Measurements from ENCODE around the gene ZBTB3. TPM values are rescaled to one million over a fixed set of nuclear protein-coding genes. Genes with fewer than 3 reads are reported as not detected.
A peak's percentile ranks its signal among the peaks of the same experiment; 100 is the strongest.

Gene ZBTB3
- total and polyA plus RNA-seq, 2 of the 13 experiments (the other 11 are each of a cell fraction or from before 2014, with no cell fraction given), result 3.4 to 5.2 TPM

DNA sequence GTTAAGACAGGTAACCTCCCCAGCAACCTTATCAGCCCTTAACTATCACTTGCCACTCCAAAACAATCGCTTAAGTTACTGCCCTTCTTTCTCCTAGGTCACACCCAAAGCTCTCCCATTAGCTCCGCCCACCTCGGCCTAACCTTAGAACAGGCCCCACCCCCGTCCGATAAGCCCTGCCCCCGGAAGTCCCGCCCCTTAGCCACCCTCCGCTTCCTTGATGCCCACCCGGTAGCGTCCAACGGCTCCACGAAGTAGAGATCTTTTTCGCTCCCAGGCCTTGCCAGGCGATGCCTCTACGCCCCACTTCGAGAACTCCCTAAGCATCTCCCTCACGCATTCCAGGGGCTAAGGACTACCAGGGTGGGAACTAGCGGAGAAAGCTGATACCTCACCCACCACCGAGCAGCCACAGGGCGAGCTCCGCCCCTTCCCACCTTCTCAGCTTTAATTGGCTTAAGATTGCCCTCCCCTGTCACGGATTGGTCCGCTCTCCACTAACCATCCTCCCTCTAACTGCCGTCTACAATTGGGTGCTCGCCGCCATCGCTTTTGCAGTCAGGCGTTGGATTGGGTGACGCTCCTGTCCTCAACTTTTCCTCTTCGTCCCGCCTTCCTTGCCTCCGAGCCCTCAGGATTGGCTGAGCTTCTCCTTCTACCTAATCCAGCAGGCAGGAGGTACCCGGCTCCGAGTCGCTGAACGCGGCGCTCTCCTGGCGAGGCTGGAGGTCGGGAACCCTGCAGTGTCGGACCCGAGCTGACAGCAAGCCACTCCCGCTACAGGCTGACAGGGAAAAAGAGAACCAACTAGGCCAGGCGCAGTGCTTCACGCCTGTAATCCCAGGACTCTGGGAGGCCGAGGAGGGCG lies at the start of gene ZBTB3 (continued):
- TF ChIP-seq, protein P1, sequence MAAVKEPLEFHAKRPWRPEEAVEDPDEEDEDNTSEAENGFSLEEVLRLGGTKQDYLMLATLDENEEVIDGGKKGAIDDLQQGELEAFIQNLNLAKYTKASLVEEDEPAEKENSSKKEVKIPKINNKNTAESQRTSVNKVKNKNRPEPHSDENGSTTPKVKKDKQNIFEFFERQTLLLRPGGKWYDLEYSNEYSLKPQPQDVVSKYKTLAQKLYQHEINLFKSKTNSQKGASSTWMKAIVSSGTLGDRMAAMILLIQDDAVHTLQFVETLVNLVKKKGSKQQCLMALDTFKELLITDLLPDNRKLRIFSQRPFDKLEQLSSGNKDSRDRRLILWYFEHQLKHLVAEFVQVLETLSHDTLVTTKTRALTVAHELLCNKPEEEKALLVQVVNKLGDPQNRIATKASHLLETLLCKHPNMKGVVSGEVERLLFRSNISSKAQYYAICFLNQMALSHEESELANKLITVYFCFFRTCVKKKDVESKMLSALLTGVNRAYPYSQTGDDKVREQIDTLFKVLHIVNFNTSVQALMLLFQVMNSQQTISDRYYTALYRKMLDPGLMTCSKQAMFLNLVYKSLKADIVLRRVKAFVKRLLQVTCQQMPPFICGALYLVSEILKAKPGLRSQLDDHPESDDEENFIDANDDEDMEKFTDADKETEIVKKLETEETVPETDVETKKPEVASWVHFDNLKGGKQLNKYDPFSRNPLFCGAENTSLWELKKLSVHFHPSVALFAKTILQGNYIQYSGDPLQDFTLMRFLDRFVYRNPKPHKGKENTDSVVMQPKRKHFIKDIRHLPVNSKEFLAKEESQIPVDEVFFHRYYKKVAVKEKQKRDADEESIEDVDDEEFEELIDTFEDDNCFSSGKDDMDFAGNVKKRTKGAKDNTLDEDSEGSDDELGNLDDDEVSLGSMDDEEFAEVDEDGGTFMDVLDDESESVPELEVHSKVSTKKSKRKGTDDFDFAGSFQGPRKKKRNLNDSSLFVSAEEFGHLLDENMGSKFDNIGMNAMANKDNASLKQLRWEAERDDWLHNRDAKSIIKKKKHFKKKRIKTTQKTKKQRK (IDR thresholded peaks at IDR 0.05; ENCODE audit: low read length), result peak; percentile 87
- TF ChIP-seq, protein P2, sequence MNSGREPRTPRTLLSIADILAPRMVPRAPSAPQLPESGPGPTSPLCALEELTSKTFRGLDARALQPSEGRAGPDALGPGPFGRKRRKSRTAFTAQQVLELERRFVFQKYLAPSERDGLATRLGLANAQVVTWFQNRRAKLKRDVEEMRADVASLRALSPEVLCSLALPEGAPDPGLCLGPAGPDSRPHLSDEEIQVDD (CRISPR knock-in tag; IDR thresholded peaks at IDR 0.05; ENCODE audit: borderline replicate concordance), result peak; percentile 48; the same call in 1 of the 2 replicates
- TF ChIP-seq DR1 (CRISPR knock-in tag; IDR thresholded peaks at IDR 0.05) (peak; percentile 52; the same call in 1 of the 2 replicates), GTF2F1 (IDR thresholded peaks at IDR 0.05; ENCODE audit: low read length) (no peak), SIN3A (IDR thresholded peaks at IDR 0.05; ENCODE audit: borderline replicate concordance, low read depth, low read length) (peak; percentile 45; the same call in 1 of the 2 replicates), ELF4 (CRISPR knock-in tag; IDR thresholded peaks at IDR 0.05; ENCODE audit: borderline replicate concordance) (peak; percentile 82; the same call in 1 of the 2 replicates), NFYB (CRISPR knock-in tag; IDR thresholded peaks at IDR 0.05) (peak; percentile 98), ZNF883 (CRISPR knock-in tag; IDR thresholded peaks at IDR 0.05; ENCODE audit: not compliant biosample characterization) (peak; percentile 53), SIN3B (IDR thresholded peaks at IDR 0.05; ENCODE audit: low read length) (peak; percentile 70), DMAP1 (CRISPR knock-in tag; IDR thresholded peaks at IDR 0.05) (peak; percentile 82), ZNF891 (CRISPR knock-in tag; IDR thresholded peaks at IDR 0.05) (0 out of 2 replicates have a peak, but pooled peaks have one; percentile 8), ZFX (CRISPR knock-in tag; IDR thresholded peaks at IDR 0.05; ENCODE audit: low read depth) (peak; percentile 55; the same call in 1 of the 2 replicates), ZNF564 (CRISPR knock-in tag; IDR thresholded peaks at IDR 0.05) (no peak), KDM5B (CRISPR knock-in tag; IDR thresholded peaks at IDR 0.05; ENCODE audit: borderline replicate concordance) (peak; percentile 59; the same call in 1 of the 2 replicates), NCOR1 (IDR thresholded peaks at IDR 0.05; ENCODE audit: borderline replicate concordance, low read length) (no peak; the same call in 1 of the 2 replicates), SOX6 (IDR thresholded peaks at IDR 0.05) (no peak), SOX6 (CRISPR knock-in tag; IDR thresholded peaks at IDR 0.05) (peak; percentile 33), TAF1 (CRISPR knock-in tag; IDR thresholded peaks at IDR 0.05) (peak; percentile 64; the same call in 1 of the 2 replicates), CREB1 (IDR thresholded peaks at IDR 0.05) (peak; percentile 85), CREB1 (CRISPR knock-in tag; IDR thresholded peaks at IDR 0.05) (peak; percentile 73)
- TF ChIP-seq, protein P3, sequence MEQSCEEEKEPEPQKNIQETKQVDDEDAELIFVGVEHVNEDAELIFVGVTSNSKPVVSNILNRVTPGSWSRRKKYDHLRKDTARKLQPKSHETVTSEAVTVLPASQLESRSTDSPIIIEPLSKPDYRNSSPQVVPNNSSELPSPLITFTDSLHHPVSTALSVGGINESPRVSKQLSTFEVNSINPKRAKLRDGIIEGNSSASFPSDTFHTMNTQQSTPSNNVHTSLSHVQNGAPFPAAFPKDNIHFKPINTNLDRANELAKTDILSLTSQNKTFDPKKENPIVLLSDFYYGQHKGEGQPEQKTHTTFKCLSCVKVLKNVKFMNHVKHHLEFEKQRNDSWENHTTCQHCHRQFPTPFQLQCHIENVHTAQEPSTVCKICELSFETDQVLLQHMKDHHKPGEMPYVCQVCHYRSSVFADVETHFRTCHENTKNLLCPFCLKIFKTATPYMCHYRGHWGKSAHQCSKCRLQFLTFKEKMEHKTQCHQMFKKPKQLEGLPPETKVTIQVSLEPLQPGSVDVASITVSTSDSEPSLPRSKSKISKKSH (CRISPR knock-in tag; IDR thresholded peaks at IDR 0.05; ENCODE audit: borderline replicate concordance), result 0 out of 2 replicates have a peak, but pooled peaks have one; percentile 18
- TF ChIP-seq, protein P4, sequence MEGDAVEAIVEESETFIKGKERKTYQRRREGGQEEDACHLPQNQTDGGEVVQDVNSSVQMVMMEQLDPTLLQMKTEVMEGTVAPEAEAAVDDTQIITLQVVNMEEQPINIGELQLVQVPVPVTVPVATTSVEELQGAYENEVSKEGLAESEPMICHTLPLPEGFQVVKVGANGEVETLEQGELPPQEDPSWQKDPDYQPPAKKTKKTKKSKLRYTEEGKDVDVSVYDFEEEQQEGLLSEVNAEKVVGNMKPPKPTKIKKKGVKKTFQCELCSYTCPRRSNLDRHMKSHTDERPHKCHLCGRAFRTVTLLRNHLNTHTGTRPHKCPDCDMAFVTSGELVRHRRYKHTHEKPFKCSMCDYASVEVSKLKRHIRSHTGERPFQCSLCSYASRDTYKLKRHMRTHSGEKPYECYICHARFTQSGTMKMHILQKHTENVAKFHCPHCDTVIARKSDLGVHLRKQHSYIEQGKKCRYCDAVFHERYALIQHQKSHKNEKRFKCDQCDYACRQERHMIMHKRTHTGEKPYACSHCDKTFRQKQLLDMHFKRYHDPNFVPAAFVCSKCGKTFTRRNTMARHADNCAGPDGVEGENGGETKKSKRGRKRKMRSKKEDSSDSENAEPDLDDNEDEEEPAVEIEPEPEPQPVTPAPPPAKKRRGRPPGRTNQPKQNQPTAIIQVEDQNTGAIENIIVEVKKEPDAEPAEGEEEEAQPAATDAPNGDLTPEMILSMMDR (CRISPR knock-in tag; IDR thresholded peaks at IDR 0.05), result peak; percentile 29; the same call in 1 of the 2 replicates
